K562 (cell line): Measurements from ENCODE around the gene ZNF616. TPM values are rescaled to one million over a fixed set of nuclear protein-coding genes. Genes with fewer than 3 reads are reported as not detected.

ENCODE experiments used
- ATAC-seq: fragments of 200-7000 bp; cut with Tn5 transposase; 3 replicates; pipeline ENCODE4 v1.9.1; 2020; ENCODE audit warnings: moderate library complexity
- BruUV-seq: library from RNA; stranded (reverse); fragments of 400-500 nt; replicated peaks from 2 replicates; lab custom pipeline; 2021; lab: Mats Ljungman, UMichigan
- CTCF ChIA-PET: fragments of 300-600 bp; formaldehyde crosslinking; extraction: SDS; loops from one replicate; lab custom pipeline; 2021; ENCODE audit warnings: low intra/inter-chr PET ratio; lab: Yijun Ruan, JAX
- POLR2A ChIA-PET: fragments of 300-600, 350-650 bp; sonication (Branson Sonifier 250); formaldehyde crosslinking; extraction: SDS; loops from one replicate; lab custom pipeline; 2021; ENCODE audit warnings: antibody characterized with exemption, inconsistent platforms; lab: Yijun Ruan, JAX
- DNase-seq, 4 experiments: peaks; one replicate each; pipeline versions ENCODE4 v3.0.0 to v3.0.0-alpha.2; 2011 to 2018; ENCODE audit warnings: low spot score in 3 of 4, mixed read lengths in 3 of 4; ENCODE audit errors: extremely low read depth in 1 of 4
- FAIRE-seq: peaks from 2 replicates; lab custom pipeline; 2011; peaks lifted over from hg19 to GRCh38; lab: Jason Lieb, UNC
- H2AFZ ChIP-seq: 2 replicates; pipeline ENCODE4 v1.6.0; 2011; ENCODE audit warnings: low read depth, low read length, control low read depth, inconsistent platforms
- H3K27ac ChIP-seq: fragments of 200-600 bp; 3 replicates; pipeline ENCODE4 v1.8.0; 2011; ENCODE audit warnings: low read depth, mild to moderate bottlenecking, control low read depth, inconsistent platforms, low read length, moderate library complexity, mixed read lengths; ENCODE audit errors: extremely low read depth
- H3K27me3 ChIP-seq, 2 experiments: fragments of 300-600 bp in 1 of 2; 2 replicates in 1 of 2; 3 replicates in 1 of 2; pipeline versions ENCODE4 v1.6.0 to v1.8.0; 2011; ENCODE audit warnings: inconsistent platforms in 2 of 2, low read length in 2 of 2, mild to moderate bottlenecking in 1 of 2, mixed read lengths in 1 of 2, moderate library complexity in 1 of 2; ENCODE audit not compliant: control insufficient read depth in 2 of 2, insufficient read depth in 2 of 2
- H3K36me3 ChIP-seq: fragments of 300-600 bp; 3 replicates; pipeline ENCODE4 v1.8.0; 2011; ENCODE audit warnings: mild to moderate bottlenecking, low read length, inconsistent platforms; ENCODE audit not compliant: control insufficient read depth, insufficient read depth
- H3K4me1 ChIP-seq, 2 experiments: fragments of 200-600 bp in 1 of 2; replicated peaks in 1 of 2; 2 replicates in 1 of 2; 3 replicates in 1 of 2; pipeline versions ENCODE4 v1.5.1 to v1.8.0; 2011; ENCODE audit warnings: inconsistent platforms in 2 of 2, low read length in 2 of 2, mild to moderate bottlenecking in 1 of 2, mixed read lengths in 1 of 2, moderate library complexity in 1 of 2; ENCODE audit not compliant: control insufficient read depth in 2 of 2, insufficient read depth in 2 of 2
- H3K4me2 ChIP-seq: 2 replicates; pipeline ENCODE4 v1.6.1; 2011; ENCODE audit warnings: low read length, control low read depth, inconsistent platforms, mixed read lengths; ENCODE audit not compliant: insufficient read depth
- H3K4me3 ChIP-seq: fragments of 200-600 bp; sonication (generic), shearing (Covaris generic); 2 replicates; pipeline ENCODE4 v1.5.1; 2016; ENCODE audit warnings: control low read depth, inconsistent platforms
- H3K79me2 ChIP-seq: fragments of 200-600 bp; 3 replicates; pipeline ENCODE4 v1.8.0; 2011; ENCODE audit warnings: low read length, inconsistent platforms; ENCODE audit not compliant: control insufficient read depth, insufficient read depth
- H3K9ac ChIP-seq, 2 experiments: 2 replicates each; pipeline versions ENCODE4 v1.6.0 to v1.6.1; 2011; ENCODE audit warnings: low read depth in 2 of 2, low read length in 2 of 2, control low read depth in 1 of 2, inconsistent platforms in 1 of 2, mild to moderate bottlenecking in 1 of 2, mixed read lengths in 1 of 2; ENCODE audit not compliant: insufficient read depth in 1 of 2
- H3K9me1 ChIP-seq: one replicate; pipeline ENCODE4 v1.6.0; 2011; ENCODE audit warnings: inconsistent platforms, mild to moderate bottlenecking, low read length, moderate library complexity; ENCODE audit not compliant: control insufficient read depth, insufficient read depth
- H3K9me3 ChIP-seq: replicated peaks from 2 replicates; pipeline ENCODE4 v1.5.1; 2011; ENCODE audit warnings: low read depth, low read length, inconsistent platforms; ENCODE audit not compliant: control insufficient read depth, insufficient read depth
- H4K20me1 ChIP-seq: replicated peaks from 2 replicates; pipeline ENCODE4 v1.6.1; 2011; ENCODE audit warnings: low read length, inconsistent platforms, mixed read lengths; ENCODE audit not compliant: control insufficient read depth, insufficient read depth
- CREB1 ChIP-seq, 2 experiments: sonication (generic) in 1 of 2; formaldehyde crosslinking in 1 of 2; IDR thresholded peaks; 2 replicates each; pipeline versions ENCODE4 v1.6.1 to v1.8.0; 2012 to 2022; ENCODE audit warnings: inconsistent platforms in 1 of 2, mild to moderate bottlenecking in 1 of 2, missing genetic modification reagents in 1 of 2, moderate library complexity in 1 of 2
- MCM7 ChIP-seq, 2 experiments: fragments of 450-650 bp; IDR thresholded peaks; 2 replicates each; pipeline ENCODE4 v1.6.1; 2016 to 2018
- MEIS2 ChIP-seq: fragments of 450-650 bp; IDR thresholded peaks from 2 replicates; pipeline ENCODE4 v1.6.1; 2014; ENCODE audit warnings: mild to moderate bottlenecking; ENCODE audit not compliant: partially characterized antibody
- NFE2L1 ChIP-seq: fragments of 450-650 bp; IDR thresholded peaks from 2 replicates; pipeline ENCODE4 v1.6.1; 2016; ENCODE audit warnings: missing genetic modification characterization, low read depth, mild to moderate bottlenecking, missing compliant biosample characterization, moderate library complexity, borderline replicate concordance
- PTTG1 ChIP-seq: fragments of 450-650 bp; IDR thresholded peaks from 2 replicates; pipeline ENCODE4 v1.6.1; 2016; ENCODE audit warnings: low read depth, mild to moderate bottlenecking, missing genetic modification characterization, missing compliant biosample characterization
- ZNF707 ChIP-seq: fragments of 250-450 bp; sonication (Bioruptor Pico); conservative IDR thresholded peaks from 2 replicates; pipeline ENCODE4 v1.8.0; 2022; ENCODE audit warnings: inconsistent platforms, mild to moderate bottlenecking, moderate library complexity
- WGBS: fragments of 100-300 bp; shearing (Covaris generic); methylation state at CpG from one replicate; pipeline ENCODE4 v1.1.6; 2016; ENCODE audit warnings: low coverage, mixed read lengths; ENCODE audit not compliant: insufficient coverage; ENCODE audit errors: missing lambda C conversion rate; 5-methylcytosine and 5-hydroxymethylcytosine counted together
- in situ Hi-C: fragments of 300-500 bp; cut with MboI; formaldehyde crosslinking; loops from 4 replicates; pipeline ENCODE4 v1.15.0; 2018; ENCODE audit warnings: inconsistent platforms, mixed read lengths
- intact Hi-C: fragments of 100-400 bp; cut with micrococcal nuclease; formaldehyde crosslinking; loops from 2 replicates; pipeline ENCODE4 v1.14.2; 2022
- polyA plus RNA-seq, 8 experiments: library from polyadenylated mRNA; depleted of rRNA in 4 of 8; stranded (reverse) in 5 of 8; unstranded in 3 of 8; fragments of >200 nt; fragmentation: Nextera tagmentation in 2 of 8; fragmentation: Illumina TruSeq in 1 of 8; extraction: Ambion mirVana in 2 of 8; extraction: Trizol in 1 of 8; gene quantifications; 2 replicates each; pipeline versions ENCODE4 v1.2.1 to v1.2.3, GENCODE V29; 2011 to 2014; ENCODE audit warnings: inconsistent platforms in 1 of 8, missing spikeins in 1 of 8
- total RNA-seq, 7 experiments: library from RNA; depleted of rRNA in 6 of 7; stranded (reverse); fragments of >200 nt in 6 of 7; fragmentation: Illumina TruSeq in 2 of 7; extraction: Trizol in 2 of 7; gene quantifications; 2 replicates each; pipeline versions ENCODE4 v1.2.1 to v1.2.3, GENCODE V29; 2011 to 2021; ENCODE audit warnings: low replicate concordance in 1 of 7
- TF ChIP-seq, protein P1 (sequence below): fragments of 250-450 bp; sonication (Bioruptor Pico); IDR thresholded peaks from 2 replicates; pipeline ENCODE4 v1.5.0; 2021; ENCODE audit warnings: mild to moderate bottlenecking, borderline replicate concordance
- TF ChIP-seq, protein P2 (sequence below): fragments of 250-450 bp; sonication (Bioruptor Pico); IDR thresholded peaks from 2 replicates; pipeline ENCODE4 v1.8.0; 2022; ENCODE audit warnings: moderate library complexity, mild to moderate bottlenecking, inconsistent platforms

Gene ZNF616
- total and polyA plus RNA-seq, 9 of the 15 experiments (the other 6 are each of a cell fraction or from before 2014, with no cell fraction given) = 3.4 to 13.0 (median 6.7) TPM

DNA sequence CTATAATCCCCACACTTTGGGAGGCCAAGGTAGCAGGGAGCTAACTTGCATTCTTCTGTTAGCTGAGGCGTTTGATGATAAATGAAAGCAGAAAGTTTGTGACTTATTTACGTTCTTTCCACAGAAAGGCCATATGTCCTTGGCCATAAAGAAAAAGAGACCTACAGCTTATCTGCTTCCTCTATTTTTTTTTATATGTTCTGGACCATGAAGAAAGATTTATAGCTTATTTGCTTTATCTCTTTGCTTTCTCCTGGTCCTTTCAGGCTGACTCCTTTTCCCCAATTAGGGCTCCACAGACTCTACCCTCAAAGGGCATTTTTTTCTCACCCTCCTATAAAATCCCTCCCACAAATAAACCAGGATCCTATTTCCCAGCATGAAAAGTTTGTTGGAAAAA lies 1.5 kb upstream of the ZNF616 start:
- TF ChIP-seq MCM7 (IDR thresholded peaks at IDR 0.05) (no peak), NFE2L1 (no peak), MEIS2 (peak; percentile 60), PTTG1 (tag) (no peak), ZNF707 (CRISPR knock-in tag) (no peak), CREB1 (IDR thresholded peaks at IDR 0.05) (no peak), CREB1 (CRISPR knock-in tag; IDR thresholded peaks at IDR 0.05) (no peak)
- TF ChIP-seq, protein P1, sequence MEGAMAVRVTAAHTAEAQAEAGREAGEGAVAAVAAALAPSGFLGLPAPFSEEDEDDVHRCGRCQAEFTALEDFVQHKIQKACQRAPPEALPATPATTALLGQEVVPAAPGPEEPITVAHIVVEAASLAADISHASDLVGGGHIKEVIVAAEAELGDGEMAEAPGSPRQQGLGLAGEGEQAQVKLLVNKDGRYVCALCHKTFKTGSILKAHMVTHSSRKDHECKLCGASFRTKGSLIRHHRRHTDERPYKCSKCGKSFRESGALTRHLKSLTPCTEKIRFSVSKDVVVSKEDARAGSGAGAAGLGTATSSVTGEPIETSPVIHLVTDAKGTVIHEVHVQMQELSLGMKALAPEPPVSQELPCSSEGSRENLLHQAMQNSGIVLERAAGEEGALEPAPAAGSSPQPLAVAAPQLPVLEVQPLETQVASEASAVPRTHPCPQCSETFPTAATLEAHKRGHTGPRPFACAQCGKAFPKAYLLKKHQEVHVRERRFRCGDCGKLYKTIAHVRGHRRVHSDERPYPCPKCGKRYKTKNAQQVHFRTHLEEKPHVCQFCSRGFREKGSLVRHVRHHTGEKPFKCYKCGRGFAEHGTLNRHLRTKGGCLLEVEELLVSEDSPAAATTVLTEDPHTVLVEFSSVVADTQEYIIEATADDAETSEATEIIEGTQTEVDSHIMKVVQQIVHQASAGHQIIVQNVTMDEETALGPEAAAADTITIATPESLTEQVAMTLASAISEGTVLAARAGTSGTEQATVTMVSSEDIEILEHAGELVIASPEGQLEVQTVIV (CRISPR knock-in tag) = no peak
- TF ChIP-seq, protein P2, sequence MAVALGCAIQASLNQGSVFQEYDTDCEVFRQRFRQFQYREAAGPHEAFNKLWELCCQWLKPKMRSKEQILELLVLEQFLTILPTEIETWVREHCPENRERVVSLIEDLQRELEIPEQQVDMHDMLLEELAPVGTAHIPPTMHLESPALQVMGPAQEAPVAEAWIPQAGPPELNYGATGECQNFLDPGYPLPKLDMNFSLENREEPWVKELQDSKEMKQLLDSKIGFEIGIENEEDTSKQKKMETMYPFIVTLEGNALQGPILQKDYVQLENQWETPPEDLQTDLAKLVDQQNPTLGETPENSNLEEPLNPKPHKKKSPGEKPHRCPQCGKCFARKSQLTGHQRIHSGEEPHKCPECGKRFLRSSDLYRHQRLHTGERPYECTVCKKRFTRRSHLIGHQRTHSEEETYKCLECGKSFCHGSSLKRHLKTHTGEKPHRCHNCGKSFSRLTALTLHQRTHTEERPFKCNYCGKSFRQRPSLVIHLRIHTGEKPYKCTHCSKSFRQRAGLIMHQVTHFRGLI = no peak
- TF ChIP-seq, all 486 proteins: peak for 1
- no peak for FAIRE-seq
- no peak for DNase-seq
- Histone ChIP-seq H3K4me2 (no peak overlapping the region), H3K79me2 (peaks cover 30% of the 10 kb centered on the region), H2AFZ (no peak overlapping the region), H4K20me1 (no peaks in the 10 kb centered on the region), H3K36me3 (0 out of 3 replicates have a peak, but pooled peaks cover 4% of the 10 kb centered on the region), H3K27ac (no peak overlapping the region), H3K9me1 (no peaks in the 10 kb centered on the region), H3K4me1 (peaks cover 12% of the 10 kb centered on the region in 2 experiments; a peak in 4 of 5 replicates), H3K9me3 (peaks cover 8% of the 10 kb centered on the region), H3K9ac (no peak overlapping the region), H3K4me3 (no peak overlapping the region), H3K27me3 (no peaks in the 10 kb centered on the region)
- BruUV-seq = no TSS peak
- CTCF ChIA-PET = no interaction called here
- POLR2A ChIA-PET = interaction anchor here (0.7 kb wide), 1 partner anchor 15 kb away, joined by 3 read pairs; no protein-coding TSS in a partner anchor
- intact Hi-C loops = loop anchor here (5.0 kb wide), 1 partner anchor 46 kb away; no protein-coding TSS in a partner anchor
- WGBS = 14% methylated on average over 2 of the region's 2 CpGs
- ATAC-seq = no peak
- in situ Hi-C loops = no loop called here
